ENCODE results near the gene RAF1. TPM values are rescaled to one million over a fixed set of nuclear protein-coding genes. Genes with fewer than 3 reads are reported as not detected.

The RAF1 gene
- total RNA-seq, 1 experiment from 2014 or later: 101 TPM

DNA sequence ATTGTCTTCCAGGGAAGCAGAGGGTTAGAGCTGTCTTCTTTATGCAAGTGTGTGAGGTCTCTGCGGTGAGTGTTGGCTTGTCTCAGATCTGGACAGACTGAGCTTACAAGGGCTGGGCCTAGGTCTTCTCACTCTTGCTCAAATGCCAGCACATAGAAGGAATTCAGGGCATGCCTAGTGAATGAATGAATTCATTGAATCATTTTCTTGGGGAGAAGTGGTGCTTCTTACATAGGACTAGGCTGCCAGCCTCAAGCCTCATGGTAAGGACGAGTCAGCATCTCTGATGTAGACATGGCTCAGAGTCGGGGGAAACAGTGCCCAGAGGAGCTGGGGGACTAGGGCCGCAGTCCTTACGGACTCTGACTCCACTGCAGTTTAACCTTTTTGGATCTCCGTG lies 89.8 kb downstream of the RAF1 start (continued):
- TF ChIP-seq, protein P1, sequence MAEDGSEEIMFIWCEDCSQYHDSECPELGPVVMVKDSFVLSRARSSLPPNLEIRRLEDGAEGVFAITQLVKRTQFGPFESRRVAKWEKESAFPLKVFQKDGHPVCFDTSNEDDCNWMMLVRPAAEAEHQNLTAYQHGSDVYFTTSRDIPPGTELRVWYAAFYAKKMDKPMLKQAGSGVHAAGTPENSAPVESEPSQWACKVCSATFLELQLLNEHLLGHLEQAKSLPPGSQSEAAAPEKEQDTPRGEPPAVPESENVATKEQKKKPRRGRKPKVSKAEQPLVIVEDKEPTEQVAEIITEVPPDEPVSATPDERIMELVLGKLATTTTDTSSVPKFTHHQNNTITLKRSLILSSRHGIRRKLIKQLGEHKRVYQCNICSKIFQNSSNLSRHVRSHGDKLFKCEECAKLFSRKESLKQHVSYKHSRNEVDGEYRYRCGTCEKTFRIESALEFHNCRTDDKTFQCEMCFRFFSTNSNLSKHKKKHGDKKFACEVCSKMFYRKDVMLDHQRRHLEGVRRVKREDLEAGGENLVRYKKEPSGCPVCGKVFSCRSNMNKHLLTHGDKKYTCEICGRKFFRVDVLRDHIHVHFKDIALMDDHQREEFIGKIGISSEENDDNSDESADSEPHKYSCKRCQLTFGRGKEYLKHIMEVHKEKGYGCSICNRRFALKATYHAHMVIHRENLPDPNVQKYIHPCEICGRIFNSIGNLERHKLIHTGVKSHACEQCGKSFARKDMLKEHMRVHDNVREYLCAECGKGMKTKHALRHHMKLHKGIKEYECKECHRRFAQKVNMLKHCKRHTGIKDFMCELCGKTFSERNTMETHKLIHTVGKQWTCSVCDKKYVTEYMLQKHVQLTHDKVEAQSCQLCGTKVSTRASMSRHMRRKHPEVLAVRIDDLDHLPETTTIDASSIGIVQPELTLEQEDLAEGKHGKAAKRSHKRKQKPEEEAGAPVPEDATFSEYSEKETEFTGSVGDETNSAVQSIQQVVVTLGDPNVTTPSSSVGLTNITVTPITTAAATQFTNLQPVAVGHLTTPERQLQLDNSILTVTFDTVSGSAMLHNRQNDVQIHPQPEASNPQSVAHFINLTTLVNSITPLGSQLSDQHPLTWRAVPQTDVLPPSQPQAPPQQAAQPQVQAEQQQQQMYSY (CRISPR knock-in tag; IDR thresholded peaks at IDR 0.05): no peak
- TF ChIP-seq ZNF416 (CRISPR knock-in tag; IDR thresholded peaks at IDR 0.05) (no peak), CBFB (CRISPR knock-in tag; IDR thresholded peaks at IDR 0.05; ENCODE audit: low read depth) (no peak), EMX1 (CRISPR knock-in tag; IDR thresholded peaks at IDR 0.05) (no peak), SOX15 (CRISPR knock-in tag; IDR thresholded peaks at IDR 0.05) (no peak), AFF4 (CRISPR knock-in tag; IDR thresholded peaks at IDR 0.05; ENCODE audit: borderline replicate concordance) (no peak), NR1H2 (CRISPR knock-in tag; IDR thresholded peaks at IDR 0.05) (no peak), IRF2 (CRISPR knock-in tag; IDR thresholded peaks at IDR 0.05; ENCODE audit: borderline replicate concordance, low read depth) (no peak), NR2C2 (CRISPR knock-in tag; IDR thresholded peaks at IDR 0.05) (no peak), ERG (CRISPR knock-in tag; IDR thresholded peaks at IDR 0.05) (no peak), KAT7 (CRISPR knock-in tag; IDR thresholded peaks at IDR 0.05; ENCODE audit: borderline replicate concordance) (no peak), SMAD4 (CRISPR knock-in tag; IDR thresholded peaks at IDR 0.05) (no peak)

DNA sequence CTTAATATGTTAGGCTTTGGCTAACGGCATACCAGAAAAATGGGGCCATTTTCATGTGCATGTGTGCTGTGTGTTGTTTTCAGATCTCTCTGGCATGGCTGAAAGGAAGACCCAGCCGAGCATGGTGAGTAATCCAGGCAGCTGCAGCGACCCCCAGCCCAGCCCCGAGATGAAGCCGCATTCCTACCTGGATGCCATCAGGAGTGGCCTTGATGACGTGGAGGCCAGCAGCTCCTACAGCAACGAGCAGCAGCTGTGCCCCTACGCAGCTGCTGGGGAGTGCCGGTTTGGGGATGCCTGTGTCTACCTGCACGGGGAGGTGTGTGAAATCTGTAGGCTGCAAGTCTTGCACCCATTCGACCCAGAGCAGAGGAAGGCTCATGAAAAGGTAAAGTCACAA lies 91.9 kb downstream of the RAF1 start:
- ChIA-PET CTCF (no interaction called here), POLR2A (no interaction called here)
- DNase-seq (ENCODE audit: low spot score) (no peak), ATAC-seq (no peak)
- no peaks in the 10 kb centered on the region for H3K9me3 Mint-ChIP-seq
- H3K4me1 Mint-ChIP-seq: no peaks in the 10 kb centered on the region
- H3K27ac Mint-ChIP-seq: no peak overlapping the region
- peaks cover 66% of the 10 kb centered on the region for H3K36me3 Mint-ChIP-seq
- H3K27me3 Mint-ChIP-seq (ENCODE audit: low read depth): no peaks in the 10 kb centered on the region
- H3K4me3 Mint-ChIP-seq: no peak overlapping the region
- TF ChIP-seq ATF2 (CRISPR knock-in tag; IDR thresholded peaks at IDR 0.05; ENCODE audit: borderline replicate concordance, low read depth) (no peak), FOXJ3 (CRISPR knock-in tag; IDR thresholded peaks at IDR 0.05; ENCODE audit: borderline replicate concordance) (no peak), PREB (CRISPR knock-in tag; IDR thresholded peaks at IDR 0.05; ENCODE audit: borderline replicate concordance) (no peak), USF2 (CRISPR knock-in tag; IDR thresholded peaks at IDR 0.05) (no peak), RELA (CRISPR knock-in tag; IDR thresholded peaks at IDR 0.05; ENCODE audit: borderline replicate concordance) (no peak), RORB (CRISPR knock-in tag; IDR thresholded peaks at IDR 0.05) (no peak), HMGA2 (CRISPR knock-in tag; IDR thresholded peaks at IDR 0.05) (no peak), EMX1 (CRISPR knock-in tag; IDR thresholded peaks at IDR 0.05) (no peak)
- TF ChIP-seq, protein P1 (CRISPR knock-in tag; IDR thresholded peaks at IDR 0.05): no peak
- TF ChIP-seq, protein P2, sequence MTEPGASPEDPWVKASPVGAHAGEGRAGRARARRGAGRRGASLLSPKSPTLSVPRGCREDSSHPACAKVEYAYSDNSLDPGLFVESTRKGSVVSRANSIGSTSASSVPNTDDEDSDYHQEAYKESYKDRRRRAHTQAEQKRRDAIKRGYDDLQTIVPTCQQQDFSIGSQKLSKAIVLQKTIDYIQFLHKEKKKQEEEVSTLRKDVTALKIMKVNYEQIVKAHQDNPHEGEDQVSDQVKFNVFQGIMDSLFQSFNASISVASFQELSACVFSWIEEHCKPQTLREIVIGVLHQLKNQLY (CRISPR knock-in tag; IDR thresholded peaks at IDR 0.05): no peak
